ENCODE measurements around the gene CDKN1B.

DNA sequence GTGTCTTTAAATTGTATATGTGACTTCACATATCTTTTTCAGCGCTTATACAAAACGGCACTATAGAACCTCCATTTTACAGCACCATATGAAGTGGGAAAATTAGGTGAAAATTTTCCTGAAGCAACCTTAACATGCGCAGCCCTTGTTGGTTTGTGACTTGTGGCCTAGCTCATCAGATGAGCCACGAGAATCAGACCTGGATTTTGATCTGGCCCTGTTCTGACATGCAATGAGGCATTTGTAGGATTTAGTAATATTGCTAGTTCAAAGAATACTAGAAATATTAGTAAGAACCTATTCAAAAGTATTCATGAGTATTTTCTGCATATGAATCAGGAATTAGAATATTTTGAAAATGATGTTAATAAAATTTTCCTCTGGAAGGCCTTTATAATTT, 2.9 kb downstream of the CDKN1B start:
- no peak for TF ChIP-seq POLR2A (IDR thresholded peaks at IDR 0.05)
- TF ChIP-seq CTCF (IDR thresholded peaks at IDR 0.05), result no peak
